MM.1S (cell line): ENCODE data around the gene GMPS.

Experiments used
- DNase-seq: peaks from one replicate; pipeline ENCODE4 v3.0.0-alpha.2; 2015
- H2AFZ ChIP-seq: fragments of 300-600 bp; sonication (generic); 2 replicates; pipeline ENCODE4 v1.6.0; 2016; ENCODE audit warnings: antibody characterized with exemption, low read length
- H3F3A ChIP-seq: fragments of 300-600 bp; sonication (generic); 2 replicates; pipeline ENCODE4 v1.6.1; 2016; ENCODE audit warnings: mild to moderate bottlenecking, antibody characterized with exemption, low read length, moderate library complexity, mixed read lengths; ENCODE audit not compliant: insufficient read depth
- H3K27ac ChIP-seq: fragments of 300-600 bp; sonication (generic); 2 replicates; pipeline ENCODE4 v1.5.1; 2016; ENCODE audit warnings: mild to moderate bottlenecking, low read length
- H3K27me3 ChIP-seq: fragments of 300-600 bp; sonication (generic); replicated peaks from 2 replicates; pipeline ENCODE4 v1.6.0; 2016; ENCODE audit warnings: low read length; ENCODE audit not compliant: insufficient read depth
- H3K36me3 ChIP-seq: fragments of 300-600 bp; sonication (generic); replicated peaks from 2 replicates; pipeline ENCODE4 v1.6.1; 2016; ENCODE audit warnings: mild to moderate bottlenecking, low read length, mixed read lengths; ENCODE audit not compliant: insufficient read depth
- H3K4me1 ChIP-seq: fragments of 300-600 bp; sonication (generic); 2 replicates; pipeline ENCODE4 v1.6.1; 2016; ENCODE audit warnings: low read length, mixed read lengths
- H3K4me2 ChIP-seq: fragments of 300-600 bp; sonication (generic); 2 replicates; pipeline ENCODE4 v1.6.0; 2016; ENCODE audit warnings: low read depth, low read length
- H3K4me3 ChIP-seq: fragments of 300-600 bp; sonication (generic); 2 replicates; pipeline ENCODE4 v1.5.1; 2016; ENCODE audit warnings: low read length, mixed read lengths
- H3K79me2 ChIP-seq: fragments of 300-600 bp; sonication (generic); 2 replicates; pipeline ENCODE4 v1.6.1; 2016; ENCODE audit warnings: mixed run types, low read length, mixed read lengths
- H3K9ac ChIP-seq: fragments of 300-600 bp; sonication (generic); 2 replicates; pipeline ENCODE4 v1.6.1; 2016; ENCODE audit warnings: low read length, mixed read lengths
- H3K9me2 ChIP-seq: fragments of 300-600 bp; sonication (generic); replicated peaks from 2 replicates; pipeline ENCODE4 v1.6.1; 2016; ENCODE audit warnings: mild to moderate bottlenecking, low read length, mixed read lengths; ENCODE audit not compliant: insufficient read depth
- H3K9me3 ChIP-seq: fragments of 300-600 bp; sonication (generic); replicated peaks from 2 replicates; pipeline ENCODE4 v1.6.1; 2016; ENCODE audit warnings: mild to moderate bottlenecking, low read length, mixed read lengths; ENCODE audit not compliant: insufficient read depth
- H4K20me1 ChIP-seq: fragments of 300-600 bp; sonication (generic); 2 replicates; pipeline ENCODE4 v1.6.1; 2016; ENCODE audit warnings: mild to moderate bottlenecking, low read length, moderate library complexity, mixed read lengths; ENCODE audit not compliant: insufficient read depth
- CTCF ChIP-seq: fragments of 300-600 bp; sonication (generic); IDR thresholded peaks from 2 replicates; pipeline ENCODE4 v1.5.1; 2016; ENCODE audit warnings: antibody characterized with exemption, low read length, mixed read lengths
- EZH2 ChIP-seq: fragments of 300-600 bp; sonication (generic); optimal IDR thresholded peaks from 2 replicates; pipeline ENCODE3; 2017; ENCODE audit warnings: low read depth, mild to moderate bottlenecking, antibody characterized with exemption, low read length, mixed read lengths
- EZH2phosphoT487 ChIP-seq: fragments of 300-600 bp; sonication (generic); IDR thresholded peaks from 2 replicates; pipeline ENCODE4 v1.6.1; 2018; ENCODE audit warnings: antibody characterized with exemption, low read length

GMPS gene

GRCh38 chr3:155886915-155887314, 16.5 kb downstream of the GMPS start:
- Histone ChIP-seq H4K20me1 (peaks cover 40% of the 10 kb centered on the region), H3K27ac (no peak overlapping the region), H3K4me1 (no peaks in the 10 kb centered on the region), H3K4me2 (no peak overlapping the region), H3K9me2 (no peaks in the 10 kb centered on the region), H3K79me2 (peaks cover 98% of the 10 kb centered on the region), H3F3A (no peaks in the 10 kb centered on the region), H2AFZ (no peak overlapping the region), H3K36me3 (no peaks in the 10 kb centered on the region; the same call in 1 of the 2 replicates), H3K27me3 (no peaks in the 10 kb centered on the region), H3K4me3 (no peak overlapping the region), H3K9me3 (no peaks in the 10 kb centered on the region), H3K9ac (no peak overlapping the region)
- TF ChIP-seq EZH2 (no peak), CTCF (no peak), EZH2phosphoT487 (no peak)
- no peak for DNase-seq

- TF ChIP-seq CTCF = no peak
- no peak for TF ChIP-seq EZH2
- no peak for TF ChIP-seq EZH2phosphoT487
- no peaks in the 10 kb centered on the region for H3K9me3 ChIP-seq
- H4K20me1 ChIP-seq = peaks cover 34% of the 10 kb centered on the region
- H3K79me2 ChIP-seq = peaks cover 98% of the 10 kb centered on the region
- no peak overlapping the region for H3K4me3 ChIP-seq
- no peaks in the 10 kb centered on the region for H3F3A ChIP-seq
- H2AFZ ChIP-seq = no peak overlapping the region
- no peaks in the 10 kb centered on the region; the same call in 1 of the 2 replicates for H3K36me3 ChIP-seq
- H3K9me2 ChIP-seq = no peaks in the 10 kb centered on the region
- no peak overlapping the region for H3K4me2 ChIP-seq
- H3K27me3 ChIP-seq = no peaks in the 10 kb centered on the region
- no peak overlapping the region for H3K27ac ChIP-seq
- no peak overlapping the region for H3K9ac ChIP-seq
- DNase-seq = no peak
- H3K4me1 ChIP-seq = no peaks in the 10 kb centered on the region
Observed at GRCh38 chr3:155889212-155889611, 18.8 kb downstream of the GMPS start.

- Histone ChIP-seq H3K9me3 (no peaks in the 10 kb centered on the region), H3K79me2 (peaks cover 94% of the 10 kb centered on the region), H3K4me3 (no peak overlapping the region), H3K4me1 (no peaks in the 10 kb centered on the region), H3K27me3 (no peaks in the 10 kb centered on the region), H3K9ac (no peak overlapping the region), H2AFZ (no peak overlapping the region), H3K36me3 (no peaks in the 10 kb centered on the region; the same call in 1 of the 2 replicates), H3F3A (no peaks in the 10 kb centered on the region), H4K20me1 (peaks cover 34% of the 10 kb centered on the region), H3K9me2 (no peaks in the 10 kb centered on the region), H3K27ac (no peak overlapping the region), H3K4me2 (no peak overlapping the region)
- TF ChIP-seq CTCF (no peak), EZH2phosphoT487 (no peak), EZH2 (no peak)
- no peak for DNase-seq
Observed at GRCh38 chr3:155889952-155890351, 19.5 kb downstream of the GMPS start.
